CD4-positive, alpha-beta T cell treated with Interleukin-21 for 1 hour (primary cell): ENCODE results near the gene POLA1.

Experiments used
- DNase-seq: peaks from one replicate; pipeline ENCODE4 v3.0.0-alpha.2; 2020

The POLA1 gene

GRCh38 chrX:25014366-25014838 is 320.7 kb downstream of the POLA1 start:
- DNase-seq = no peak

- peak; percentile 23 for DNase-seq
These were observed 322.0 kb downstream of the POLA1 start, which contains the start of gene ARX for GRCh38 chrX:25015486-25016360. TSS of gene ARX (minus strand) at chrX:25015965. CDS start at chrX:25015737, 228 bp downstream.

- DNase-seq = no peak
These were observed 322.6 kb downstream of the POLA1 start for GRCh38 chrX:25016361-25016671.

- DNase-seq = no peak
These were observed 323.4 kb downstream of the POLA1 start for GRCh38 chrX:25016938-25017598.

- DNase-seq = no peak
These were observed 324.0 kb downstream of the POLA1 start for GRCh38 chrX:25017667-25018247.

- DNase-seq = no peak
These were observed 325.0 kb downstream of the POLA1 start for GRCh38 chrX:25018682-25019081.

GRCh38 chrX:25019707-25020390 is 326.1 kb downstream of the POLA1 start:
- no peak for DNase-seq

GRCh38 chrX:25020391-25020904 is 326.7 kb downstream of the POLA1 start:
- no peak for DNase-seq

- peak; percentile 16 for DNase-seq
These were observed 327.3 kb downstream of the POLA1 start for GRCh38 chrX:25020905-25021449.

GRCh38 chrX:25022499-25023325 is 329.0 kb downstream of the POLA1 start:
- DNase-seq = no peak

- DNase-seq = no peak
These were observed 330.2 kb downstream of the POLA1 start for GRCh38 chrX:25023908-25024307.

GRCh38 chrX:25025615-25026014 is 331.9 kb downstream of the POLA1 start:
- DNase-seq = no peak

- DNase-seq = no peak
These were observed 332.9 kb downstream of the POLA1 start for GRCh38 chrX:25026576-25026975.

- no peak for DNase-seq
These were observed 335.0 kb downstream of the POLA1 start for GRCh38 chrX:25028726-25029125.

- DNase-seq = no peak
These were observed 335.6 kb downstream of the POLA1 start for GRCh38 chrX:25029288-25029825.

GRCh38 chrX:25034889-25035288 is 341.2 kb downstream of the POLA1 start:
- DNase-seq = no peak

GRCh38 chrX:25039036-25039435 is 345.3 kb downstream of the POLA1 start:
- no peak for DNase-seq

- no peak for DNase-seq
These were observed 349.5 kb downstream of the POLA1 start for GRCh38 chrX:25043192-25043591.
